ENCODE measurements around the gene MAP3K9. TPM values are rescaled to one million over a fixed set of nuclear protein-coding genes. Genes with fewer than 3 reads are reported as not detected.
"Not testable (repeated sequence)": the region's sequence is repeated elsewhere in the genome, so short reads cannot be mapped to it uniquely, and the experiment has no call there.

The MAP3K9 gene
- total RNA-seq, 2 donors from 2014 or later = 7.7 to 9.1 TPM

GRCh38 chr14:70704960-70705359 is 104.4 kb downstream of the MAP3K9 start:
- no peak overlapping the region for H3K27ac Mint-ChIP-seq
- no peaks in the 10 kb centered on the region for H3K9me3 ChIP-seq (ENCODE audit: control insufficient read depth, low read length, poor library complexity, severe bottlenecking)
- H3K27me3 Mint-ChIP-seq = peaks cover 10% of the 10 kb centered on the region
- H3K36me3 Mint-ChIP-seq (ENCODE audit: low read depth) = peaks cover 10% of the 10 kb centered on the region
- no peak overlapping the region for H3K4me3 Mint-ChIP-seq
- ATAC-seq (no peak), DNase-seq (no peak)
- peaks cover 10% of the 10 kb centered on the region for H3K4me1 Mint-ChIP-seq

- Mint-ChIP-seq H3K36me3 (ENCODE audit: low read depth) (peaks cover 10% of the 10 kb centered on the region), H3K27me3 (peaks cover 10% of the 10 kb centered on the region), H3K4me1 (peaks cover 10% of the 10 kb centered on the region)
- H3K9me3 ChIP-seq (ENCODE audit: control insufficient read depth, low read length, poor library complexity, severe bottlenecking); H3K4me3 Mint-ChIP-seq; H3K27ac Mint-ChIP-seq; DNase-seq; ATAC-seq: not testable (repeated sequence)
Observed at GRCh38 chr14:70703621-70704168, 105.6 kb downstream of the MAP3K9 start.

GRCh38 chr14:70702161-70702560 is 107.2 kb downstream of the MAP3K9 start:
- DNase-seq = no peak

GRCh38 chr14:70701610-70702009 is 107.7 kb downstream of the MAP3K9 start:
- Mint-ChIP-seq H3K4me1 (peaks cover 10% of the 10 kb centered on the region), H3K36me3 (ENCODE audit: low read depth) (peaks cover 10% of the 10 kb centered on the region), H3K4me3 (no peak overlapping the region), H3K27me3 (peaks cover 10% of the 10 kb centered on the region), H3K27ac (no peak overlapping the region)
- DNase-seq = no peak
- no peak for ATAC-seq
- no peaks in the 10 kb centered on the region for H3K9me3 ChIP-seq (ENCODE audit: control insufficient read depth, low read length, poor library complexity, severe bottlenecking)

More at GRCh38 chr14:70702161-70702560, 107.2 kb downstream of the MAP3K9 start:
- no peaks in the 10 kb centered on the region for H3K9me3 ChIP-seq (ENCODE audit: control insufficient read depth, low read length, poor library complexity, severe bottlenecking)
- Mint-ChIP-seq H3K36me3 (ENCODE audit: low read depth) (peaks cover 10% of the 10 kb centered on the region), H3K27ac (no peak overlapping the region), H3K27me3 (peaks cover 10% of the 10 kb centered on the region), H3K4me1 (peaks cover 10% of the 10 kb centered on the region), H3K4me3 (no peak overlapping the region)
- ATAC-seq = no peak

GRCh38 chr14:70700955-70701585 is 108.2 kb downstream of the MAP3K9 start:
- no peaks in the 10 kb centered on the region for H3K9me3 ChIP-seq (ENCODE audit: control insufficient read depth, low read length, poor library complexity, severe bottlenecking)
- Mint-ChIP-seq H3K36me3 (ENCODE audit: low read depth) (peaks cover 10% of the 10 kb centered on the region), H3K27ac (no peak overlapping the region), H3K4me3 (no peak overlapping the region), H3K4me1 (peaks cover 10% of the 10 kb centered on the region), H3K27me3 (peaks cover 8% of the 10 kb centered on the region)
- no peak for DNase-seq
- ATAC-seq = no peak

- no peak for DNase-seq
- Mint-ChIP-seq H3K27ac (no peak overlapping the region), H3K4me1 (peaks cover 6% of the 10 kb centered on the region), H3K36me3 (ENCODE audit: low read depth) (peaks cover 3% of the 10 kb centered on the region), H3K27me3 (no peaks in the 10 kb centered on the region), H3K4me3 (no peak overlapping the region)
- ATAC-seq = no peak
- no peaks in the 10 kb centered on the region for H3K9me3 ChIP-seq (ENCODE audit: control insufficient read depth, low read length, poor library complexity, severe bottlenecking)
Observed at GRCh38 chr14:70699646-70700045, 109.7 kb downstream of the MAP3K9 start.

- no peak overlapping the region for H3K27ac Mint-ChIP-seq
- H3K4me1 Mint-ChIP-seq = peaks cover 6% of the 10 kb centered on the region
- no peak for DNase-seq
- peaks cover 4% of the 10 kb centered on the region for H3K36me3 Mint-ChIP-seq (ENCODE audit: low read depth)
- ATAC-seq = no peak
- no peaks in the 10 kb centered on the region for H3K27me3 Mint-ChIP-seq
- H3K4me3 Mint-ChIP-seq = no peak overlapping the region
- H3K9me3 ChIP-seq (ENCODE audit: control insufficient read depth, low read length, poor library complexity, severe bottlenecking) = no peaks in the 10 kb centered on the region
Observed at GRCh38 chr14:70698288-70698687, 111.0 kb downstream of the MAP3K9 start.

- DNase-seq (no peak), ATAC-seq (no peak)
- peaks cover 6% of the 10 kb centered on the region for H3K4me1 Mint-ChIP-seq
- no peaks in the 10 kb centered on the region for H3K27me3 Mint-ChIP-seq
- H3K36me3 Mint-ChIP-seq (ENCODE audit: low read depth) = peaks cover 4% of the 10 kb centered on the region
- no peak overlapping the region for H3K4me3 Mint-ChIP-seq
- no peak overlapping the region for H3K27ac Mint-ChIP-seq
- no peaks in the 10 kb centered on the region for H3K9me3 ChIP-seq (ENCODE audit: control insufficient read depth, low read length, poor library complexity, severe bottlenecking)
Observed at GRCh38 chr14:70697701-70698100, 111.6 kb downstream of the MAP3K9 start.

- Mint-ChIP-seq H3K36me3 (ENCODE audit: low read depth) (peaks cover 4% of the 10 kb centered on the region), H3K27me3 (no peaks in the 10 kb centered on the region), H3K4me3 (no peak overlapping the region), H3K27ac (no peak overlapping the region), H3K4me1 (peaks cover 4% of the 10 kb centered on the region)
- no peaks in the 10 kb centered on the region for H3K9me3 ChIP-seq (ENCODE audit: control insufficient read depth, low read length, poor library complexity, severe bottlenecking)
- DNase-seq = no peak
- no peak for ATAC-seq
Observed at GRCh38 chr14:70696026-70696425, 113.3 kb downstream of the MAP3K9 start.

GRCh38 chr14:70692210-70692609 is 117.1 kb downstream of the MAP3K9 start:
- Mint-ChIP-seq H3K27me3 (no peaks in the 10 kb centered on the region), H3K4me1 (no peaks in the 10 kb centered on the region), H3K36me3 (ENCODE audit: low read depth) (peaks cover 2% of the 10 kb centered on the region), H3K4me3 (no peak overlapping the region), H3K27ac (no peak overlapping the region)
- ATAC-seq = no peak
- DNase-seq = no peak
- no peaks in the 10 kb centered on the region for H3K9me3 ChIP-seq (ENCODE audit: control insufficient read depth, low read length, poor library complexity, severe bottlenecking)

- ATAC-seq (no peak), DNase-seq (no peak)
- no peaks in the 10 kb centered on the region for H3K9me3 ChIP-seq (ENCODE audit: control insufficient read depth, low read length, poor library complexity, severe bottlenecking)
- H3K27me3 Mint-ChIP-seq = no peaks in the 10 kb centered on the region
- H3K27ac Mint-ChIP-seq = no peak overlapping the region
- no peaks in the 10 kb centered on the region for H3K4me1 Mint-ChIP-seq
- peaks cover 2% of the 10 kb centered on the region for H3K36me3 Mint-ChIP-seq (ENCODE audit: low read depth)
- H3K4me3 Mint-ChIP-seq = no peak overlapping the region
Observed at GRCh38 chr14:70685474-70686197, 123.7 kb downstream of the MAP3K9 start.

- Mint-ChIP-seq H3K36me3 (ENCODE audit: low read depth) (peaks cover 2% of the 10 kb centered on the region), H3K27me3 (no peaks in the 10 kb centered on the region), H3K4me3 (no peak overlapping the region), H3K27ac (peak overlapping the region; percentile 37), H3K4me1 (no peaks in the 10 kb centered on the region)
- H3K9me3 ChIP-seq (ENCODE audit: control insufficient read depth, low read length, poor library complexity, severe bottlenecking) = no peaks in the 10 kb centered on the region
- ATAC-seq (no peak), DNase-seq (no peak)
Observed at GRCh38 chr14:70683983-70684382, 125.3 kb downstream of the MAP3K9 start.

- H3K4me3 Mint-ChIP-seq = no peak overlapping the region
- no peaks in the 10 kb centered on the region for H3K27me3 Mint-ChIP-seq
- ATAC-seq = no peak
- peaks cover 3% of the 10 kb centered on the region for H3K36me3 Mint-ChIP-seq (ENCODE audit: low read depth)
- peaks cover 3% of the 10 kb centered on the region for H3K4me1 Mint-ChIP-seq
- DNase-seq = no peak
- no peak overlapping the region for H3K27ac Mint-ChIP-seq
- no peaks in the 10 kb centered on the region for H3K9me3 ChIP-seq (ENCODE audit: control insufficient read depth, low read length, poor library complexity, severe bottlenecking)
Observed at GRCh38 chr14:70680748-70681147, 128.6 kb downstream of the MAP3K9 start.

Measured in T-helper 17 cell (primary cell).